ENCODE results near the gene CPNE7.
"Not testable (repeated sequence)": the region's sequence is repeated elsewhere in the genome, so short reads cannot be mapped to it uniquely, and the experiment has no call there.

Gene CPNE7

DNA sequence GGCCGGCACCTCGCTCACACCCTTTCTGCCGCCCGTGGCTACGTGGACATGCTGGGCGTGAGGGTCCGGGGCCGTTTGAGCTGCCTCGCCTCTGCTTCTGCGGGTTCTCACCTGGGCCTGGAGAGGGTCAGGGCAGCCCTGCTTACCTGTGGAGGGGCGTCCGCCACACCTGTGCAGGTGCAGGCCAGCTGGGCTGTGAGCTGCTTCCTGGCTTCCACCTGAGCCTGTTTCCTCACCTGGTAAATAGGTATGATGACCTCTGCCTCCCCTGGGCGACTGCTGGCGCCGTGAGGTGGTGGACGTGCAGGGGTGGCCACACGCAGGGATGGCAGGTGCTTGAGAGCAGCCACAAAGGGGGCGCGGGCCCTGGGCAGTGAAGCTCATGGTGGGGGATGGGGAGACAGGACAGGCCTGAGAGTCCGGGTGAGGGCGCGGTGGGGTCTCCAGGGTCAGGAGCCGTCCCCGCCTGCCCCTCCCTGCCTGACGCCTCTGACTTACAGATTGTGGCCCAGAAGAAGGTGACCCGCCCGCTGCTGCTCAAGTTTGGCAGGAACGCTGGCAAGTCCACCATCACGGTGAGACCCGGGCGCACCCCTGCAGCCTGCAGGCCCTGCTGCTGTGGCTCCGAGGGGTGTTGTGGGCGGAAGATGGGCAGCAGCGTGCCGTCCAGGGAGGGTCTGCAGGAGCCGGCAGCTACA lies 7.8 kb downstream of the CPNE7 start:
- no peaks in the 10 kb centered on the region for H3K27me3 ChIP-seq (replicated peaks; ENCODE audit: control insufficient read depth, insufficient read depth, low read length, poor library complexity, severe bottlenecking)
- no peaks in the 10 kb centered on the region for H3K4me1 ChIP-seq (ENCODE audit: control insufficient read depth, insufficient read depth, low read length, poor library complexity, severe bottlenecking)
- DNase-seq, result no peak
- H3K27ac ChIP-seq (ENCODE audit: insufficient read depth, low read length, poor library complexity, severe bottlenecking), result no peak overlapping the region
- no peaks in the 10 kb centered on the region for H3K9me3 ChIP-seq (ENCODE audit: control insufficient read depth, low read length)
- H3K4me3 ChIP-seq (ENCODE audit: insufficient read depth, low read depth, low read length, poor library complexity, severe bottlenecking), result no peak overlapping the region
- H3K36me3 ChIP-seq (ENCODE audit: control insufficient read depth, insufficient read depth, low read length), result no peaks in the 10 kb centered on the region

DNA sequence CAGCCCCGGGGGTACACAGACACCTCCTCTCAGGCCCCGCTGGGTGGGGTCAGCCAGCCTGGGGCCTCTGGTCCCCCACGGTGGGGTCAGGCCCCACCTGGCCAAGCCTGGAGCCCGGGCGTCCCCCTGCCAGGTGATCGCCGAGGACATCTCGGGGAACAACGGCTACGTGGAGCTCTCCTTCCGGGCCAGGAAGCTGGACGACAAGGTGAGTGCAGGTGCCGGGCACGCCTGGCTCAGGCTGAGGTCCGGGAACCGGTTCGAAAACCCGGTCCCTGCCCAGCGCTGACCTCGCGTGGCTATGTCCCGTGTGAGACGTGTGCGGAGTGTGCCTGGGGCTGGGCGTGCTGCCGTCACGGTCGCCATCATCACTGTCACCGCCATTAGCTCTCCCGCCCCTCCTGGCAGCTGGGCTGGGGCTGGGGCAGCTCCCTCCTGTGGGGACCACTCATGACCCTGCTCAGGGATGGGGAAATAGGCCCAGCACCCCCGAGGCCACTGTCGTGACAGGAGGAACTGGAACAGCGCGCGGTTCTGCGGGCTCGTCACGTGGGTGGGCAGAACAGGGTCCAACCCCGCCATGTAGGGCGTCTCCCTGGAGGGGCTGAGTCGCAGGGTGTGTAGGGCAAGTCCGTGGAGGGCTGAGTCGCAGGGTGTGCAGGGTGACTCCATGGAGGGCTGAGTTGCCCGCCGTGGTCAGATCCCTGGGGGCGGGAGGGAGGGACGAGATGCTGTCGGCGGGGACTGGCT lies 8.5 kb downstream of the CPNE7 start:
- H3K36me3 ChIP-seq (ENCODE audit: control insufficient read depth, insufficient read depth, low read length), result no peaks in the 10 kb centered on the region
- no peak for DNase-seq
- no peaks in the 10 kb centered on the region for H3K27me3 ChIP-seq (replicated peaks; ENCODE audit: control insufficient read depth, insufficient read depth, low read length, poor library complexity, severe bottlenecking)
- no peak overlapping the region for H3K27ac ChIP-seq (ENCODE audit: insufficient read depth, low read length, poor library complexity, severe bottlenecking)
- H3K4me3 ChIP-seq (ENCODE audit: insufficient read depth, low read depth, low read length, poor library complexity, severe bottlenecking), result no peak overlapping the region
- no peaks in the 10 kb centered on the region for H3K4me1 ChIP-seq (ENCODE audit: control insufficient read depth, insufficient read depth, low read length, poor library complexity, severe bottlenecking)
- H3K9me3 ChIP-seq (ENCODE audit: control insufficient read depth, low read length), result no peaks in the 10 kb centered on the region

DNA sequence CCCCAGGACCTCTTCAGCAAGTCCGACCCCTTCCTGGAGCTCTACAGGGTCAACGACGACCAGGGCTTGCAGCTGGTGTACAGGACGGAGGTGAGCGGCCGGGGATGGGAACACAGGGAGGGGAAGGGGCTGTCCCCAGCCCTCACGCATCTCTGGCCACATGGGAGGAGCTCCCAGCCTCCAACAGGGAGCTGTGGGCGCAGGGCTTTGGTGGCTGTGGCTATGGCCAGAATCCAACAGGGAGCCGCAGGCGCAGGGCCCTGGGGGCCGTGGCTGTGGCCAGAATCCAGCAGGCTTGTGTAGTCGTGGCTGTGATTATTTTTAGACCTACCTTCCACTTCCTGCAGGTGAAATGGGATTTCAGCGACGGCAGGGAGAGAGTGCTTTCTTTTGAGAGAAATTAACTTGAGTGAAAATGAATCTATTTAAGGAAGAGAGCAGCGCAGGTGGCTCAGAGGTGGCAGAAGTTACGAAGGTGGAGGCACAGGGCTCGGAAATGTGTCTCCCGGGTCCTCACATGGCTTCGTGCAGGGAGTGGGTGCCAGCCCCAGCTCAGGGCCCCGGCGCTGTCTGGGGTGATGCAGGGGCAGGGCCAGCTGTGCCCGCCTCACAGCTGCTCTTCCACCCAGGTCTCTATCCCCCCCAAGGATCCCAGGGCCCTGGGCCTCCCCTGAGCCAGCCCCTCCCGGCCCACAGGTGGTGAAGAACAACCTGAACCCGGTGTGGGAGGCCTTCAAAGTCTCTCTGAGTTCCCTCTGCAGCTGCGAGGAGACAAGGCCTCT lies 9.4 kb downstream of the CPNE7 start:
- Histone ChIP-seq H3K9me3 (ENCODE audit: control insufficient read depth, low read length) (no peaks in the 10 kb centered on the region), H3K4me3 (ENCODE audit: insufficient read depth, low read depth, low read length, poor library complexity, severe bottlenecking) (no peak overlapping the region), H3K27me3 (replicated peaks; ENCODE audit: control insufficient read depth, insufficient read depth, low read length, poor library complexity, severe bottlenecking) (no peaks in the 10 kb centered on the region), H3K27ac (ENCODE audit: insufficient read depth, low read length, poor library complexity, severe bottlenecking) (no peak overlapping the region), H3K36me3 (ENCODE audit: control insufficient read depth, insufficient read depth, low read length) (no peaks in the 10 kb centered on the region), H3K4me1 (ENCODE audit: control insufficient read depth, insufficient read depth, low read length, poor library complexity, severe bottlenecking) (no peaks in the 10 kb centered on the region)
- DNase-seq, result no peak

DNA sequence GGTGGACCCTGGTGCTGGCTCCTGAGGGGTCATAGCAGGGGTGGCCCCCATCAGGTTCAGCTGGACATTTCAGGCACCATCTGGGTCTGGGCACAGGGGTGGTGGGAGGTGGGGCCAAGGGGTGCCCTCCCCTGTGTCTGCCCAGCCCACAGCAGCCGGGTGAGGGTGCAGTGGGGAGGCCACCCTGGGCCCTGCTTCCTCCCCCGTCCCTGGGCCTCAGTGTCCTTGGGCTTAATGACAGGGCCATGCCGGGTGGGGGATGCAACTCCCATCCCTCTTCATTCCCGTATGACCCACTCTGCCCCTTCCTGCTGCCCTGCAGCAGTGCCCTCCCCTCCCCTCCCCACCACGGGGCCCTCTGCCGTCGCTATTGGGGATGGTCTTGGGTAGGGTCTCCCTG lies 10.7 kb downstream of the CPNE7 start:
- Histone ChIP-seq H3K9me3 (ENCODE audit: control insufficient read depth, low read length) (no peaks in the 10 kb centered on the region), H3K36me3 (ENCODE audit: control insufficient read depth, insufficient read depth, low read length) (no peaks in the 10 kb centered on the region), H3K4me3 (ENCODE audit: insufficient read depth, low read depth, low read length, poor library complexity, severe bottlenecking) (no peak overlapping the region), H3K27ac (ENCODE audit: insufficient read depth, low read length, poor library complexity, severe bottlenecking) (no peak overlapping the region), H3K27me3 (replicated peaks; ENCODE audit: control insufficient read depth, insufficient read depth, low read length, poor library complexity, severe bottlenecking) (no peaks in the 10 kb centered on the region), H3K4me1 (ENCODE audit: control insufficient read depth, insufficient read depth, low read length, poor library complexity, severe bottlenecking) (no peaks in the 10 kb centered on the region)
- no peak for DNase-seq

DNA sequence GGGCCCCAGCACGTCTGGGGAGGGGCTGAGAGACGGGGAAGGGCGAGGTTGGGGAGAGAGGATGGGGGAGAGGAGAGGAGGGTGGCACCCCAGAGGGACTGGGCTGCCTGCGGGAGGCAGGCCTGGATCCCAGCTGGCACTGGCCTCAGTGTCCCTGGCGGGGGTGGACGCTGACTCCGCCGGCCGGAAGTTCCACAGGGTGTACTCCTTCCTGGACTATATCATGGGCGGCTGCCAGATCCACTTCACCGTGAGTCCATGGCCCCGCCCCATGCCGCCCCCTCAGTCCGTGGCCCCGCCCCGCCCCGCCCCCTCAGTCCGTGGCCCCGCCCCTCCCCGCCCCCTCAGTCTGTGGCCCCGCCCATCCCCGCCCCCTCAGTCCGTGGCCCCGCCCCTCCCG lies 11.3 kb downstream of the CPNE7 start:
- no peaks in the 10 kb centered on the region for H3K36me3 ChIP-seq (ENCODE audit: control insufficient read depth, insufficient read depth, low read length)
- H3K4me1 ChIP-seq (ENCODE audit: control insufficient read depth, insufficient read depth, low read length, poor library complexity, severe bottlenecking), result no peaks in the 10 kb centered on the region
- H3K27me3 ChIP-seq (replicated peaks; ENCODE audit: control insufficient read depth, insufficient read depth, low read length, poor library complexity, severe bottlenecking), result no peaks in the 10 kb centered on the region
- H3K27ac ChIP-seq (ENCODE audit: insufficient read depth, low read length, poor library complexity, severe bottlenecking), result no peak overlapping the region
- DNase-seq, result no peak
- H3K4me3 ChIP-seq (ENCODE audit: insufficient read depth, low read depth, low read length, poor library complexity, severe bottlenecking), result no peak overlapping the region
- no peaks in the 10 kb centered on the region for H3K9me3 ChIP-seq (ENCODE audit: control insufficient read depth, low read length)

DNA sequence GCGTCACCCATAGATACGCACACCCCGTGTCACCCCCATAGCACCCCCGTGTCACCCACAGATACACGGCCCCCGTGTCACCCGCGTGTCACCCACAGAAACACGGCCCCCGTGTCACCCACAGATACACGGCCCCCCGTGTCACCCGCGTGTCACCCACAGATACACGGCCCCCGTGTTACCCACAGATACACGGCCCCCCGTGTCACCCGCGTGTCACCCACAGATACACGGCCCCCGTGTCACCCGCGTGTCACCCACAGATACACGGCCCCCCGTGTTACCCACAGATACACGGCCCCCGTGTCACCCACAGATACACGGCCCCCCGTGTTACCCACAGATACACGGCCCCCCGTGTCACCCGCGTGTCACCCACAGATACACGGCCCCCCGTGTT lies 12.1 kb downstream of the CPNE7 start:
- H3K27ac ChIP-seq (ENCODE audit: insufficient read depth, low read length, poor library complexity, severe bottlenecking); H3K4me3 ChIP-seq (ENCODE audit: insufficient read depth, low read depth, low read length, poor library complexity, severe bottlenecking); H3K36me3 ChIP-seq (ENCODE audit: control insufficient read depth, insufficient read depth, low read length); H3K4me1 ChIP-seq (ENCODE audit: control insufficient read depth, insufficient read depth, low read length, poor library complexity, severe bottlenecking); H3K9me3 ChIP-seq (ENCODE audit: control insufficient read depth, low read length); H3K27me3 ChIP-seq (replicated peaks; ENCODE audit: control insufficient read depth, insufficient read depth, low read length, poor library complexity, severe bottlenecking); DNase-seq: not testable (repeated sequence)

DNA sequence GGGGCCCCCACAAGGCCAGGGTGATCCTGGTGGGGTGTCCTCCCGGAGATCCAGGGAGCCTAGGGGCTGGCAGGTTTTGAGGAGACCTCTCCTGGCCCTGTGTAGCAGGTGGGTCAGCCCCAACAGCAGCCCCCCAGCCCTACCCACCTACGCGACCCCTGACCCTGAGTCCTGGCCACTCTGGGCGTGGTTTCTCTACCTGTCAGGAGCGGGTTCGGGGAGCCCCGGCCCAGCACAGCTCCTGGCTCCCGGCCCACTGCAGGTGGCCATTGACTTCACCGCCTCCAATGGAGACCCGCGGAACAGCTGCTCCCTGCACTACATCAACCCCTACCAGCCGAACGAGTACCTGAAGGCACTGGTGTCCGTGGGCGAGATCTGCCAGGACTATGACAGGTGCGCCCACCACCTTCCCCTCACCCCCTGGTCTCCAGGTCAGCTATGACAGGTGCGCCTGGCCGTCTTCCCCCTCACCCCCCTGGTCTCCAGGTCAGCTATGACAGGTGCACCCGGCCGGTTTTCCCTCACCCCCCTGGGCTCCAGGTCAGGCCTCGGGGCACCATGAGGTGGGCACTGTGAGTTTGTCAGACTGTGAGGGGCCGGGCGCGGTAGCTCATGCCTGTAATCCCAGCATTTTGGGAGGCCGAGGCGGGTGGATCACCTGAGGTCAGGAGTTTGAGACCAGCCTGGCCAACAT lies 13.0 kb downstream of the CPNE7 start:
- no peak for DNase-seq
- Histone ChIP-seq H3K4me3 (ENCODE audit: insufficient read depth, low read depth, low read length, poor library complexity, severe bottlenecking) (no peak overlapping the region), H3K27me3 (replicated peaks; ENCODE audit: control insufficient read depth, insufficient read depth, low read length, poor library complexity, severe bottlenecking) (no peaks in the 10 kb centered on the region), H3K27ac (ENCODE audit: insufficient read depth, low read length, poor library complexity, severe bottlenecking) (no peak overlapping the region), H3K9me3 (ENCODE audit: control insufficient read depth, low read length) (no peaks in the 10 kb centered on the region), H3K36me3 (ENCODE audit: control insufficient read depth, insufficient read depth, low read length) (no peaks in the 10 kb centered on the region), H3K4me1 (ENCODE audit: control insufficient read depth, insufficient read depth, low read length, poor library complexity, severe bottlenecking) (peaks cover 8% of the 10 kb centered on the region)

DNA sequence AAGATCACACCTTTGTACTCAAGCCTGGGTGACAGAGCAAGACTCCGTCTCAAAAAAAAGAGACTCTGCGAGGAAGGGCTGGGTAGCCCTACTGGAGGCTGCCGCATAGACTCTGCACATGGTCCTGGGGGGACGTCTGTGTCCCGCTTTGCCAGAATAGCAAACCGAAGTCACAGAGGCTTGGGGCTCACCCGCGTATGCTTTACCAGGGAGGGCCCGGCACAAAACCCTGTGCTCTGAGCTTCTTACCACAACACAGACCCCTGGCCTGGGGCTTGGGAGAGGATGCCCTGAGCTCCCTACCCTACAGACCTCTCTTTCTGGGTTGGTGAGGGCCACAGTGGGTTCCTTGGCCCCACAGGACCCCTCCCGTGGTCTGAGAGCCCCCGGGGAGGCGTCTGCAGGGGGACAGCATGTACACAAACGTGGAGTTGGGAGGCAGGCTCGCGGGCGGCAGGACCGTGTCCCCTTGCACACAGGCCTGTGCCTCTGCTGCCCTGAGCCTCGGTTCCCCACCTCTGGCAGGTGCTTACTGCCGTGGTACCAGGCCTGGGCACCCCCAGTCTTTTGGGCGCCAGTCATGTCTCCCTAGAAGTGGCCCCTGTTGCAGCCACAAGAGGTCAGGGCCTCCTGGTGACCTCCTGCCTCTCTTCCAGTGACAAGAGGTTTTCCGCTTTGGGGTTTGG lies 13.8 kb downstream of the CPNE7 start:
- no peaks in the 10 kb centered on the region for H3K9me3 ChIP-seq (ENCODE audit: control insufficient read depth, low read length)
- no peak overlapping the region for H3K27ac ChIP-seq (ENCODE audit: insufficient read depth, low read length, poor library complexity, severe bottlenecking)
- peaks cover 16% of the 10 kb centered on the region for H3K4me1 ChIP-seq (ENCODE audit: control insufficient read depth, insufficient read depth, low read length, poor library complexity, severe bottlenecking)
- H3K27me3 ChIP-seq (replicated peaks; ENCODE audit: control insufficient read depth, insufficient read depth, low read length, poor library complexity, severe bottlenecking), result no peaks in the 10 kb centered on the region
- H3K36me3 ChIP-seq (ENCODE audit: control insufficient read depth, insufficient read depth, low read length), result no peaks in the 10 kb centered on the region
- no peak overlapping the region for H3K4me3 ChIP-seq (ENCODE audit: insufficient read depth, low read depth, low read length, poor library complexity, severe bottlenecking)
- no peak for DNase-seq

DNA sequence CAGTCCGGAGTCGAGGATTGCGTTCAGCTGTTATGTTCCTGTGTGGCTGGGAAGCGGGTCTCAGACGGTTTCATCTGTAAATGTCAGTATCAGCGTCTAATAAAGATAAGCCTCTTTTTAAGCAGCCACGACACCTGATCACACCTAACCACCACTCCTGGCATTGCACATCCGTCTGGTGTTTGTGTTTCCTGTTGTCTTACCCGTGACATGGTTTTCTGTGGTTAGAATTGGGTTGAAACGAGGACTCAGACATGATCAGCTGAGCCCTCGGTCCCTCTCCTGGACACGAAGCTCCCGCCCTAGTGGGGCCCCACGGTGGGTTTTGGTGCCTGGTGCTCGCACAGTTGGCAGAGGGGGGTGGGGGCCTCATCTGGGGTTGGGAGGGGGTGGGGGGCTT lies 18.3 kb downstream of the CPNE7 start:
- H3K4me3 ChIP-seq (ENCODE audit: insufficient read depth, low read depth, low read length, poor library complexity, severe bottlenecking), result peak overlapping the region; percentile 30
- H3K27ac ChIP-seq (ENCODE audit: insufficient read depth, low read length, poor library complexity, severe bottlenecking), result no peak overlapping the region
- no peaks in the 10 kb centered on the region for H3K36me3 ChIP-seq (ENCODE audit: control insufficient read depth, insufficient read depth, low read length)
- DNase-seq, result peak; percentile 51 to 62 (median 58)
- H3K4me1 ChIP-seq (ENCODE audit: control insufficient read depth, insufficient read depth, low read length, poor library complexity, severe bottlenecking), result peaks cover 18% of the 10 kb centered on the region
- no peaks in the 10 kb centered on the region for H3K9me3 ChIP-seq (ENCODE audit: control insufficient read depth, low read length)
- H3K27me3 ChIP-seq (replicated peaks; ENCODE audit: control insufficient read depth, insufficient read depth, low read length, poor library complexity, severe bottlenecking), result no peaks in the 10 kb centered on the region
